Gastroesophageal sphincter (tissue), 3 donors: ENCODE results near the gene ITK.

ENCODE experiments used
- CTCF ChIP-seq, 4 experiments: fragments of 200-600 bp in 2 of 4; fragments of 450-650 bp in 2 of 4; sonication (generic) in 1 of 4; IDR thresholded peaks; one replicate each; pipeline ENCODE4 v1.5.1; 2017 to 2019; ENCODE audit warnings: antibody characterized with exemption in 4 of 4, mild to moderate bottlenecking in 2 of 4, moderate library complexity in 2 of 4
- POLR2AphosphoS5 ChIP-seq: sonication (generic); formaldehyde crosslinking; IDR thresholded peaks from one replicate; pipeline ENCODE4 v1.6.1; 2017; ENCODE audit warnings: antibody characterized with exemption

GRCh38 chr5:157303667-157304327 is 123.2 kb downstream of the ITK start:
- TF ChIP-seq CTCF (IDR thresholded peaks at IDR 0.05) = no peak
- TF ChIP-seq POLR2AphosphoS5 = no peak
